ENCODE data around the gene TBC1D9B.

TBC1D9B gene

DNA sequence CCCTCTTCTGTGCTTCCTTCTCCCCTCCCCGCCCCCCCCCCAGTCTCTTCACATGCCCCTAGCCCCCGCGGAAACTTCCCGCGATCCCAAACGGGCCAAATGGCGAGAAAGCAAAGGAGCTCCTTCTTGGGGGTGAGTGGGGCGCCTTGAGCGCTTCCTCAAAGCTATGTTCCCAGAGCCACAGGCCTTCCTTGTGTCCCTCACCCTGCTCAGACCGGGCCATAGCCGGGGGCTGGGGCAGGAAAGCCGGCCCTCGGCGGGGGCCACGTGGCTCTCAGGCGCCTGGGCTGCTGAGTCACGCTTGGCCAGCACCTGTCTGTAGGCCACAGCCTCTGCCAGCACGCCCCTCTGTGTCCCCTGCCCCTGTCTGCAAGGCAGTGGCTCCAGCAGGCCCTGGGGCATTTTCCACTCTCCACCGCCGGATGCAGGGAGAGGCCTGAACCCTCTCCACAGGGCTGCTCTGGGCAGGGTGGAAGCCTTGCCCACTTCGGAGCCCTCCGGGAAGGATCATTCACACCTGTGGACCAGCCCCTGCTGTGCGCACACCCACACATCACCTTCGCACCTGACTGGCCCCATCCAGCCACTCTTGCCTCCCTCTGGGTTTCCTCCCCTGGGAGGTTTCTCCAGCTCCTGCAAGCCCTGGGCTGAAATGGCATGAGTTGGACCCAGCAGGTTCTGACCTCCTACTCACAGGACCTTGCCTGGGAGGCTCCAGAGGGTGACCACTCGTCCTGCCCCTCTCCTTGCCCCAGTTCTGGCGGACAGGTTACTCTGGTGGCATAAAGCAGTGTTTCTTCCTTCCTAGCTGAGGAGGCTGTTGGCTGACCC, 88.2 kb downstream of the TBC1D9B start:
- DNase-seq: peak; percentile 65

- DNase-seq: peak; percentile 58
Observed at GRCh38 chr5:179818746-179819295, 88.9 kb downstream of the TBC1D9B start.

- no peak for DNase-seq
Observed at GRCh38 chr5:179817890-179818745, 89.6 kb downstream of the TBC1D9B start.

- no peak for DNase-seq
Observed at GRCh38 chr5:179817470-179817840, 90.2 kb downstream of the TBC1D9B start.

DNA sequence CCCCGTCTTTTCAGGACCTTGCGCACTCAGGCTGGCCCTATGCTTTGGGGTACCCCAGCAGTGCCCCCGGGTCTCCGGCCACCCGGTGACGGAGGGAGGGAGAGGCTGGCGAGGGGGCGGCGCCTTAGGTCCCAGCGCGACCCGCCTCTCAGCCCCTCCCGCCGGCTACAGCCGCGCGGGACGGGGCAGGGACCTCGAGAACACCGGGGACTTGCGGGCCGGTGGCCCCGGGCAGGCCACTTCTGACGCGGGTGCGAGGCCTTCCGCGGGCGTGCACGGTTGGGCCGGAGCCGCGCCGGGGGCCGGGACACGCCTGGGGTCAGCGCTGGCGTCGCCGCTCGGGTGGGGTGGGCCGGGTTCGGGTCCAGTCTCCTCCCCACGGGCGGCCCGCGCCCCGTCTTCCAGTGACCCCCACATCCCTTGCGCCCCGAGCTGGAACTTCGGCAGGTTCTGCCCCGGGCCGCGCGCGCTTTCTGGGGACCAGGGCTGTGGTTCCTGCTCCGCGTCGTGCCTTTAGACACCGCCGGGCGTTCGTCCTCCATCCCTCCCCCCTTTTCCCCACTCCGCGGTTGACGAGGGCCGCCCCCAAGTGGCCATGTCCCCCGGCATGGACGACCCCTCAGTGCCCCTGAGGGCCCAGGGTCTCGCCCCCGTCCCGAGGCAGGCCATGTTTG, 90.8 kb downstream of the TBC1D9B start:
- no peak for DNase-seq

DNA sequence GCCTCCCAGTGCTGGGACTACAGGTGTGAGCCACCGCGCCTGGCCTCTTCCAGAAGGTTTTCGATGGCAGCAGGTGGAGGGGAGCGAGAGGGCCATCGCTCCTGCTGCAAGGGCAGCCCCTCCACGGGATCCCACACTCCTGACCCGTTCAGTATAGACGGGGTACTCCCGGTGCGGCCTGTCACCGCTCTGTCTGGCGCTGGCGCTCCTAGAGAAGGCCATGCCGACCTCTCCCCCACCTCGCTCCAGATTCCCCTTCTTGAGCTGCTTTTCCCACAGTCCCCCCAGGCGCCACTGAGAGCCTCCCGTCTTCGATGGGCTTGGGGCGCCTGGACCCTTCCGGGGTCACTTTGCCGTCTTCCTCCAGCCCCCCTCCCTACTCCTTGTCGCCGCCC, 91.3 kb downstream of the TBC1D9B start:
- DNase-seq: no peak

- DNase-seq: no peak
Observed at GRCh38 chr5:179815491-179816249, 92.0 kb downstream of the TBC1D9B start.

GRCh38 chr5:179814090-179814489, 93.6 kb downstream of the TBC1D9B start:
- no peak for DNase-seq

GRCh38 chr5:179812997-179813607, 94.6 kb downstream of the TBC1D9B start:
- no peak for DNase-seq

DNA sequence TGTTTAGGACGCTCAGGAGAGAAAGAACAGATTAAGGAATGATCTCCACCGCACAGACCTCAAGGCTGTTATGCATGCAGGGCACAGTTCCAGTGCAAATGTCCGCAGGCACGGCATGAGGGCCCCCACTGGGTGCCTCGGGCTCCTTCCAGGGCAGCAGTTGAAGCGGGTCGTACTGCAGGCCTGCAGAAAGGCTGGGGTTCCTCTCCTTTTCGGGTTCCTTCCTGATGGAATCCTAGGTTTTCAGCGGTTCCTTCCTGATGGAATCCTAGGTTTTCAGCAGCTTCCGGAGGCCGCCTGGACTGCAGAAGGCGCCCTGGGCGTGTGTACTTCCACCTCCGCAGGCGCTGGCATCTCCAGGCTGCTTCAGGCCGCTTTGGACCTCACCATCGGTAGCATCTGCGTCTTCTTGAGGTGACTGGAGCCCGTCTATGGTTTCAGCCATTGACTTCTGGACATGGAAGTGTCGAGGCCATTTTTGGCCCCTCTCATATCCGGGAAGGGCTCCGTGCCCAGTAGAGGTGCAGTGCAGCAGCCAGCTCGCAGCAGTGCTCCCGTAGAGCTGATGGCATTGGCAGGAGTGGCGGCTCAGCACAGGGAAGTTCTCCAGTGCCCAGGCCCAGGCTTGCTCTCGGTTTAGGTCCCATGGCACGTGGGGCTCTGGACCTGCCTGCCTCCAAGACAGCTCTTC, 95.4 kb downstream of the TBC1D9B start:
- no peak for DNase-seq

All from DMS79 treated with DMSO at 0.1 percent for 48 hours (cell line).